ENCODE data around the gene CCDC91.

CCDC91 gene

DNA sequence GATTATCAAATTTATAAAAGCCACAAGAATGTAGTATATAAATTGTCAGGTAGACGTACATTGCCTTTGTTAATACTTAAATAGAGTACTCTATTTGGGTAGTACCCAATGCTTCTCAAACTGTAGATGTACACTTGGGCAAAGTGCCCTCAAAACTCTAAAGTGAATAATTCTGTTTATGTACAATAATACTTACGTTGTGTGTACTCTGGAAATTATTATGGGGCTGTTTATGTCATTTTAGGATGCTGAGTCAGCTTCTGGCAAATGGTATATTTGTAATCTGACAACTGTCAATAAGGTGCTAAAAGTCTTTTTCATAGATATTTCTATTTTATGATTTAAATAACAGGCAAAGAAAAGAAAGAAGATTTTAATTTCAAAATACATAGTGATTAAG, 102.4 kb downstream of the CCDC91 start:
- no peaks in the 10 kb centered on the region; the same call in 1 of the 2 replicates for H3K9me3 ChIP-seq
- H3K36me3 ChIP-seq: no peaks in the 10 kb centered on the region
- no peaks in the 10 kb centered on the region for H3K27me3 ChIP-seq
- no peak overlapping the region for H3K4me3 ChIP-seq (ENCODE audit: low read depth, low read length)
- TF ChIP-seq, protein P1, sequence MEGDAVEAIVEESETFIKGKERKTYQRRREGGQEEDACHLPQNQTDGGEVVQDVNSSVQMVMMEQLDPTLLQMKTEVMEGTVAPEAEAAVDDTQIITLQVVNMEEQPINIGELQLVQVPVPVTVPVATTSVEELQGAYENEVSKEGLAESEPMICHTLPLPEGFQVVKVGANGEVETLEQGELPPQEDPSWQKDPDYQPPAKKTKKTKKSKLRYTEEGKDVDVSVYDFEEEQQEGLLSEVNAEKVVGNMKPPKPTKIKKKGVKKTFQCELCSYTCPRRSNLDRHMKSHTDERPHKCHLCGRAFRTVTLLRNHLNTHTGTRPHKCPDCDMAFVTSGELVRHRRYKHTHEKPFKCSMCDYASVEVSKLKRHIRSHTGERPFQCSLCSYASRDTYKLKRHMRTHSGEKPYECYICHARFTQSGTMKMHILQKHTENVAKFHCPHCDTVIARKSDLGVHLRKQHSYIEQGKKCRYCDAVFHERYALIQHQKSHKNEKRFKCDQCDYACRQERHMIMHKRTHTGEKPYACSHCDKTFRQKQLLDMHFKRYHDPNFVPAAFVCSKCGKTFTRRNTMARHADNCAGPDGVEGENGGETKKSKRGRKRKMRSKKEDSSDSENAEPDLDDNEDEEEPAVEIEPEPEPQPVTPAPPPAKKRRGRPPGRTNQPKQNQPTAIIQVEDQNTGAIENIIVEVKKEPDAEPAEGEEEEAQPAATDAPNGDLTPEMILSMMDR (IDR thresholded peaks at IDR 0.05; ENCODE audit: low read depth, low read length): no peak
- H3K4me1 ChIP-seq: no peaks in the 10 kb centered on the region
- no peak for DNase-seq

DNA sequence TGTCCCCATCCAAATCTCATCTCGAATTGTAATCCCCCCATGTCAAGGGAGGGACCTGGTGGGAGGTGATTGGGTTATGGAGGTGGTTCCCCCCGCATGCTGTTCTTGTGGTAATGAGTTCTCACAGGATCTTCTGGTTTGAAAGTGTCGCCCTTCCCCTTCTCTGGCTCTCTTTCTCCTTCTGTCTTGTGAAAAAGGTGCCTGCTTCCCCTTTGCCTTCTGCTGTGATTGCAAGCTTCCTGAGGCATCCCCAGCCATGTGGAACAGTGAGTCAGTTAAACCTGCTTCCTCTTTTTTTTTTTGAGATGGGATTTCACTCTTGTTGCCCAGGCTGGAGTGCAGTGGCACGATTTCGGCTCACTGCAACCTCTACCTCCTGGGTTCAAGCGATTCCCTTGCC, 104.0 kb downstream of the CCDC91 start:
- no peaks in the 10 kb centered on the region for H3K36me3 ChIP-seq
- no peaks in the 10 kb centered on the region; the same call in 1 of the 2 replicates for H3K9me3 ChIP-seq
- TF ChIP-seq, protein P1 (IDR thresholded peaks at IDR 0.05; ENCODE audit: low read depth, low read length): no peak
- no peaks in the 10 kb centered on the region for H3K27me3 ChIP-seq
- DNase-seq: no peak
- no peaks in the 10 kb centered on the region for H3K4me1 ChIP-seq
- no peak overlapping the region for H3K4me3 ChIP-seq (ENCODE audit: low read depth, low read length)

DNA sequence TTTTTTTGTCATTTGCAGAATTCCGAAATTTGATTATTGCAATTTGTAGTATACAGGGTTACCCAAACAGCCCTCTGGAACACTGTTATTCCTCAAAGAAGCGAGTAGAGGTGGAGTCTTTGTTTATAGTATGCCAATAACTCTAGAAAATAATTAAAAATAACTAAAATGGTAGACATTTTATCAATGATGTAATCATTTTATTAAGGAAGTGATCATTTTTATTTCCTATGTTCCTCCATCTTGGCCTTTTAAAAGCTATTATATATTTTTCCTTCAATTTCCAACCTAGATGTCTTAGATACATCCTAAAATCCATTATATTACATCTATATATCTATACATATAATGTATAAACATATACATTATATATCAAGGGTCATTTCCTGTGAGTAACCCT, 106.0 kb downstream of the CCDC91 start:
- Histone ChIP-seq H3K4me1 (no peaks in the 10 kb centered on the region), H3K9me3 (no peaks in the 10 kb centered on the region), H3K27me3 (no peaks in the 10 kb centered on the region), H3K36me3 (no peaks in the 10 kb centered on the region), H3K4me3 (ENCODE audit: low read depth, low read length) (no peak overlapping the region)
- DNase-seq: no peak
- TF ChIP-seq, protein P1 (IDR thresholded peaks at IDR 0.05; ENCODE audit: low read depth, low read length): no peak

DNA sequence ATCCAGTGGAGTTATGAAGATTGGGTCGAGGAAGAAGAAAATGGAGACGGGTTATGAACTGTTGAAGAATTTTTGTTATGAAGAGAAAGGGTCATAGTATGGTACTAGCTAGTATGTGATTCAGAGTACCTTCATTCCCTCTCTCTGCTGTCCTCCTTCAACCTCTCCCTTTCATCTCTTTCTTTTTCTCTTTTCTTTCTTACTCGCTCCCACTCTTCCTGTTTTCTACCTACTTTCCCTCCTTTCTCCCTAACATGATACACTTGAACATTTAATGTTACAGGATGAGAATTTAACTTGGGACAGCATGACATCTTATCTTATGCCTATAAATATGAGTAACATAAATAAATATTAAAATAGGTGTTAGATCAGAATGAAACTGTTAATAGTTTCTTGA, 112.9 kb downstream of the CCDC91 start:
- no peak overlapping the region for H3K4me3 ChIP-seq (ENCODE audit: low read depth, low read length)
- TF ChIP-seq, protein P1 (IDR thresholded peaks at IDR 0.05; ENCODE audit: low read depth, low read length): no peak
- H3K36me3 ChIP-seq: no peaks in the 10 kb centered on the region; the same call in 1 of the 2 replicates
- no peaks in the 10 kb centered on the region for H3K9me3 ChIP-seq
- no peaks in the 10 kb centered on the region for H3K4me1 ChIP-seq
- no peaks in the 10 kb centered on the region for H3K27me3 ChIP-seq
- no peak for DNase-seq

DNA sequence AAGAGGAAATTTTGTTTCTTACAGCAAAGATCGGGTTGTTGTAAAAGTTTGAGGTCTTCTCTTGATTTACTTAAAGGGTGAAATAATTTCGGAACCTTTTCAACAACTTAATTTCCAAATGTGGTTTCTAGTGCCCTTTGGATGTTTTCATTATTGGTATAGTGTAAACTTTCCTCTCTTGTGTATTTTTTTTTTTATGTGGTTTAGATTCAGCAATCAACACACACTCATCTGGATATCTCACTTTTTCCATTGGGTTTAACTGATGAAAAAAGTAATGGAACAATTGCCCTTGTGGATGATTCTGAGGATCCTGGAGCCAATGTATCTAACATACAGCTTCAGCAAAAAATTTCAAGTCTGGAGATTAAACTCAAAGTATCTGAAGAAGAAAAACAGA, 116.3 kb downstream of the CCDC91 start:
- H3K4me1 ChIP-seq: no peaks in the 10 kb centered on the region
- no peak overlapping the region for H3K4me3 ChIP-seq (ENCODE audit: low read depth, low read length)
- DNase-seq: no peak
- H3K36me3 ChIP-seq: no peaks in the 10 kb centered on the region; the same call in 1 of the 2 replicates
- H3K27me3 ChIP-seq: no peaks in the 10 kb centered on the region
- TF ChIP-seq, protein P1 (IDR thresholded peaks at IDR 0.05; ENCODE audit: low read depth, low read length): no peak
- no peaks in the 10 kb centered on the region for H3K9me3 ChIP-seq

DNA sequence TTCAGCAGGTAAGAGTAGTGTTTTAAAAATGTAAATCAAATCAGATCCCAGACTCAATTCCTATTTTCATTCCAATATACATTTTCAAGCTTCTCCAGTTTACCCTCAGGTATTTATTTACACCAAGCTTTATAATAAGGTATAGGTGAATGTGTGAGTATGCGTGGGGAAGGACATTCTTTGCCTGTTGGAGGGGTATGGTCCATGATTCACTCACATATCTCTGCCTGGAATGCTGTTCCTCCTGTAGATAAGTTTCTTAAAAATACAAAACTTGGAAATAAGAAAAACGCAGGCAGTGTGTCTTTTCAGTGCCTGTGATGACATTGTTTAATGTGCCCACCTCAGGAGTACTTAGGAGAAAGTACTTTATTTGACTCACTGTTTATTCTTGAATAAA, 118.6 kb downstream of the CCDC91 start:
- TF ChIP-seq, protein P1 (IDR thresholded peaks at IDR 0.05; ENCODE audit: low read depth, low read length): no peak
- no peaks in the 10 kb centered on the region for H3K4me1 ChIP-seq
- H3K9me3 ChIP-seq: no peaks in the 10 kb centered on the region
- no peaks in the 10 kb centered on the region for H3K27me3 ChIP-seq
- no peak for DNase-seq
- H3K4me3 ChIP-seq (ENCODE audit: low read depth, low read length): no peak overlapping the region
- no peaks in the 10 kb centered on the region; the same call in none of the 2 replicates for H3K36me3 ChIP-seq
